H1 (cell line): ENCODE data around the gene MYO1D. TPM values are rescaled to one million over a fixed set of nuclear protein-coding genes. Genes with fewer than 3 reads are reported as not detected.

Experiments used
- CTCF ChIA-PET: fragments of 300-600 bp; sonication (Branson Sonifier 250); formaldehyde crosslinking; loops from one replicate; lab custom pipeline; 2021; ENCODE audit not compliant: partially characterized antibody; lab: Charles Lee
- POLR2A ChIA-PET: fragments of 300-600 bp; sonication (Branson Sonifier 250); formaldehyde crosslinking; loops from one replicate; lab custom pipeline; 2021; ENCODE audit warnings: inconsistent platforms; ENCODE audit not compliant: partially characterized antibody; lab: Charles Lee
- DNase-seq, 2 experiments: peaks; one replicate each; pipeline versions ENCODE4 v3.0.0 to v3.0.0-alpha.2; 2010 to 2022; ENCODE audit warnings: low spot score in 2 of 2, low read depth in 1 of 2, mixed read lengths in 1 of 2
- FAIRE-seq: peaks from 2 replicates; lab custom pipeline; 2011; peaks lifted over from hg19 to GRCh38; lab: Jason Lieb, UNC
- H2AFZ ChIP-seq: 2 replicates; pipeline ENCODE4 v1.8.1; 2012; ENCODE audit warnings: low read length, inconsistent platforms
- H2AK5ac ChIP-seq: 2 replicates; pipeline ENCODE4 v1.6.1; 2013; ENCODE audit warnings: low read depth, low read length
- H2BK120ac ChIP-seq: replicated peaks from 2 replicates; pipeline ENCODE3; 2013; ENCODE audit warnings: low read depth, low read length, inconsistent platforms
- H2BK12ac ChIP-seq: 2 replicates; pipeline ENCODE4 v1.6.1; 2013; ENCODE audit warnings: low read depth, low read length
- H2BK15ac ChIP-seq: 2 replicates; pipeline ENCODE4 v1.6.1; 2013; ENCODE audit warnings: low read length
- H2BK20ac ChIP-seq: 2 replicates; pipeline ENCODE4 v1.6.1; 2013; ENCODE audit warnings: low read length
- H2BK5ac ChIP-seq: 2 replicates; pipeline ENCODE4 v1.6.1; 2013; ENCODE audit warnings: low read depth, low read length
- H3K14ac ChIP-seq: 2 replicates; pipeline ENCODE4 v1.6.1; 2013; ENCODE audit warnings: inconsistent platforms; ENCODE audit not compliant: insufficient read length
- H3K18ac ChIP-seq: 2 replicates; pipeline ENCODE4 v1.6.1; 2013; ENCODE audit warnings: low read length; ENCODE audit errors: extremely low read depth
- H3K23ac ChIP-seq: 2 replicates; pipeline ENCODE4 v1.6.1; 2013; ENCODE audit warnings: inconsistent platforms; ENCODE audit not compliant: insufficient read length
- H3K23me2 ChIP-seq: 2 replicates; pipeline ENCODE4 v1.6.1; 2013; ENCODE audit warnings: low read depth, low read length
- H3K27ac ChIP-seq: 2 replicates; pipeline ENCODE4 v1.6.1; 2011; ENCODE audit warnings: low read depth, low read length, inconsistent platforms
- H3K27me3 ChIP-seq, 4 experiments: replicated peaks in 1 of 4; 1 replicate in 1 of 4; 2 replicates in 3 of 4; pipeline versions ENCODE4 v1.6.1 to v1.8.1; 2011 to 2013; ENCODE audit warnings: low read length in 3 of 4, mild to moderate bottlenecking in 3 of 4, inconsistent platforms in 2 of 4, mixed read lengths in 2 of 4, moderate library complexity in 1 of 4; ENCODE audit not compliant: control insufficient read depth in 3 of 4, insufficient read depth in 3 of 4; ENCODE audit errors: extremely low read depth in 1 of 4
- H3K36me3 ChIP-seq, 4 experiments: 2 replicates each; pipeline versions ENCODE4 v1.6.1 to v1.8.1; 2011 to 2013; ENCODE audit warnings: mild to moderate bottlenecking in 4 of 4, low read length in 3 of 4, moderate library complexity in 2 of 4, control low read depth in 1 of 4, inconsistent platforms in 1 of 4; ENCODE audit not compliant: insufficient read depth in 4 of 4, control insufficient read depth in 2 of 4
- H3K4ac ChIP-seq: replicated peaks from 2 replicates; pipeline ENCODE3; 2013; ENCODE audit warnings: low read length, low read depth, mixed read lengths, inconsistent platforms; ENCODE audit not compliant: insufficient read length
- H3K4me1 ChIP-seq, 4 experiments: replicated peaks in 1 of 4; 1 replicate in 1 of 4; 2 replicates in 3 of 4; pipeline versions ENCODE4 v1.6.1 to v1.8.1; 2011 to 2013; ENCODE audit warnings: low read length in 3 of 4, inconsistent platforms in 2 of 4, mixed read lengths in 1 of 4; ENCODE audit not compliant: insufficient read depth in 4 of 4, control insufficient read depth in 3 of 4
- H3K4me2 ChIP-seq, 2 experiments: 2 replicates each; pipeline versions ENCODE4 v1.6.1 to v1.8.1; 2011 to 2013; ENCODE audit warnings: low read depth in 2 of 2, low read length in 2 of 2, control low read depth in 1 of 2, inconsistent platforms in 1 of 2, mild to moderate bottlenecking in 1 of 2; ENCODE audit not compliant: insufficient read depth in 1 of 2
- H3K4me3 ChIP-seq, 4 experiments: fragments of 200-600, 300-600 bp in 1 of 4; sonication (generic), shearing (Covaris generic), sonication (Bioruptor Twin) in 1 of 4; 2 replicates each; pipeline versions ENCODE4 v1.5.1 to v1.8.1; 2011 to 2016; ENCODE audit warnings: low read length in 4 of 4, low read depth in 3 of 4, control low read depth in 2 of 4, inconsistent platforms in 2 of 4, mild to moderate bottlenecking in 2 of 4, mixed read lengths in 1 of 4, moderate library complexity in 1 of 4; ENCODE audit not compliant: insufficient read depth in 2 of 4; ENCODE audit errors: extremely low read depth in 1 of 4
- H3K56ac ChIP-seq: replicated peaks from 2 replicates; pipeline ENCODE3; 2013; ENCODE audit warnings: low read depth, mild to moderate bottlenecking, mixed read lengths, low read length, inconsistent platforms; ENCODE audit not compliant: insufficient read length
- H3K79me1 ChIP-seq: 2 replicates; pipeline ENCODE4 v1.6.1; 2013; ENCODE audit warnings: low read depth, low read length, control low read depth
- H3K79me2 ChIP-seq, 2 experiments: 2 replicates each; pipeline versions ENCODE4 v1.6.1 to v1.8.1; 2012 to 2013; ENCODE audit warnings: low read length in 2 of 2, mild to moderate bottlenecking in 2 of 2, inconsistent platforms in 1 of 2; ENCODE audit not compliant: insufficient read depth in 2 of 2, control insufficient read depth in 1 of 2
- H3K9ac ChIP-seq, 4 experiments: replicated peaks in 1 of 4; 1 replicate in 1 of 4; 2 replicates in 3 of 4; pipeline versions ENCODE4 v1.6.1 to v1.8.1; 2011 to 2013; ENCODE audit warnings: low read depth in 3 of 4, low read length in 3 of 4, control low read depth in 2 of 4, mild to moderate bottlenecking in 2 of 4, moderate library complexity in 2 of 4, inconsistent platforms in 1 of 4; ENCODE audit errors: extremely low read depth in 1 of 4
- H3K9me3 ChIP-seq, 2 experiments: 2 replicates each; pipeline versions ENCODE4 v1.6.1 to v1.8.1; 2012 to 2013; ENCODE audit warnings: mild to moderate bottlenecking in 2 of 2, moderate library complexity in 2 of 2, control low read depth in 1 of 2, inconsistent platforms in 1 of 2, low read depth in 1 of 2, low read length in 1 of 2, mixed read lengths in 1 of 2; ENCODE audit not compliant: insufficient read depth in 2 of 2
- H4K20me1 ChIP-seq, 2 experiments: replicated peaks in 1 of 2; 2 replicates each; pipeline versions ENCODE3 to v1.8.1; 2011 to 2013; ENCODE audit warnings: inconsistent platforms in 2 of 2, low read length in 2 of 2, mild to moderate bottlenecking in 1 of 2; ENCODE audit not compliant: insufficient read depth in 2 of 2, control insufficient read depth in 1 of 2
- H4K5ac ChIP-seq: 2 replicates; pipeline ENCODE4 v1.6.1; 2013; ENCODE audit warnings: low read length, low read depth, mixed read lengths, inconsistent platforms; ENCODE audit not compliant: insufficient read length
- H4K8ac ChIP-seq: 2 replicates; pipeline ENCODE4 v1.8.0; 2013; ENCODE audit warnings: mild to moderate bottlenecking, moderate library complexity, low read length, inconsistent platforms; ENCODE audit not compliant: insufficient read depth; ENCODE audit errors: extremely low read depth
- H4K91ac ChIP-seq: replicated peaks from 2 replicates; pipeline ENCODE3; 2013; ENCODE audit warnings: low read length, mixed read lengths, inconsistent platforms; ENCODE audit not compliant: insufficient read length
- GABPA ChIP-seq: IDR thresholded peaks from 2 replicates; pipeline ENCODE4 v1.6.1; 2011; ENCODE audit warnings: mild to moderate bottlenecking, low read length, moderate library complexity, borderline replicate concordance; ENCODE audit not compliant: insufficient read depth
- HDAC2 ChIP-seq, 2 experiments: fragments of 300-600 bp in 1 of 2; sonication (generic) in 1 of 2; IDR thresholded peaks; 2 replicates each; pipeline ENCODE4 v1.6.1; 2011 to 2012; ENCODE audit warnings: low read depth in 2 of 2, low read length in 2 of 2, mild to moderate bottlenecking in 2 of 2, moderate library complexity in 2 of 2, borderline replicate concordance in 1 of 2, inconsistent platforms in 1 of 2
- polyA plus RNA-seq, 7 experiments: library from polyadenylated mRNA; depleted of rRNA in 3 of 7; stranded (reverse) in 5 of 7; unstranded in 2 of 7; fragments of >200 nt in 5 of 7; fragments of 200-250 nt in 2 of 7; gene quantifications; 1 replicate in 5 of 7; 2 replicates in 1 of 7; 4 replicates in 1 of 7; pipeline versions ENCODE4 v1.2.1 to v1.2.3, GENCODE V29; 2011 to 2013; ENCODE audit warnings: missing spikeins in 2 of 7, mixed read lengths in 2 of 7
- total RNA-seq: library from RNA; stranded (reverse); fragmentation: NEBNext Ultra II Directional; extraction: Animal tissue kit (Norgen Biotek cat#: 25700); gene quantifications from 2 replicates; pipeline ENCODE4 v1.2.1, GENCODE V29; 2021

MYO1D gene
- total and polyA plus RNA-seq, 2 of the 8 experiments (the other 6 are each of a cell fraction or from before 2014, with no cell fraction given) = 6.5 to 25.4 TPM

GRCh38 chr17:32802306-32802705 is 74.6 kb downstream of the MYO1D start:
- TF ChIP-seq HDAC2 (IDR thresholded peaks at IDR 0.05; ENCODE audit: borderline replicate concordance in 1 of 2, low read depth in 2 of 2, low read length in 2 of 2) (no peak), GABPA (no peak)
- no peak for FAIRE-seq
- CTCF ChIA-PET = interaction anchor here (1.0 to 2.7 kb wide), 4 partner anchors 10 to 108 kb away, joined by 3 to 8 read pairs (median 4); partner anchors contain the start of gene MYO1D

More at GRCh38 chr17:32802306-32802705, 74.6 kb downstream of the MYO1D start:
- Histone ChIP-seq H3K79me1 (no peaks in the 10 kb centered on the region; the same call in 1 of the 2 replicates), H3K23me2 (no peaks in the 10 kb centered on the region), H3K23ac (no peak overlapping the region), H2BK15ac (no peak overlapping the region), H3K36me3 (no peaks in the 10 kb centered on the region), H3K4me3 (no peak overlapping the region), H3K27ac (no peak overlapping the region), H4K5ac (no peak overlapping the region), H4K91ac (no peak overlapping the region), H3K4me2 (no peak overlapping the region), H3K18ac (no peak overlapping the region), H3K4me1 (no peaks in the 10 kb centered on the region), H3K14ac (no peak overlapping the region), H3K9ac (no peak overlapping the region), H3K56ac (no peak overlapping the region), H4K8ac (no peak overlapping the region), H2AFZ (no peak overlapping the region), H4K20me1 (no peaks in the 10 kb centered on the region), H3K4ac (no peak overlapping the region), H3K79me2 (no peaks in the 10 kb centered on the region), H3K27me3 (no peaks in the 10 kb centered on the region), H2BK20ac (no peak overlapping the region), H2AK5ac (no peak overlapping the region), H2BK12ac (no peak overlapping the region), H2BK120ac (no peak overlapping the region), H2BK5ac (no peak overlapping the region), H3K9me3 (no peaks in the 10 kb centered on the region)
- DNase-seq = no peak
- POLR2A ChIA-PET = interaction anchor here (0.6 to 1.6 kb wide), 2 partner anchors 19 to 119 kb away, joined by 3 to 4 read pairs; no protein-coding TSS in a partner anchor
